Measurements from ENCODE around the gene MISFA.
"Not testable (repeated sequence)": the region's sequence is repeated elsewhere in the genome, so short reads cannot be mapped to it uniquely, and the experiment has no call there.

The MISFA gene

DNA sequence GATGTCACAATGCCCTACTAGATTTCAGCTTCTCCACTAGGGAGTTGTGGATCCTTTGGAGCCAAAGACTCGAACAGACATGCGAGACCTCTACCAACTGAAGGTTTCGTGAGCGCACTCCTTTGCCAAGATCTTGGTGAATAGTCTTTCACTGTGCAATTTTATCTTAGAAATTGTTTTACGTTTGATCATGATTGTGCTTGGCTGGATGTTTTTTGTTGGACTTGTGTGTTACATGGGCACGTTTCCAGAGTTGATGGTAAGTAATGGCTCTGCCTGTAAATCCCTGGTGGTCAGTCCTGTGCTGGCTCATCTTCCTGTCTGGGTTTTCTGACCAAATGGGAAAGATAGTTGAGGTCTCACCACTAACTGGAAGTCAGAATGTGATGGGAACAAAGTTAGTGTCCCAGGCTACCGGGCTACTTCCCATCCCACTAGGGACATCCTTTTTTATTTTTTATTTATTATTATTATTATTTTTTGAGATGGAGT is at the start of gene MISFA:
TSS of gene MISFA (plus strand) at position 51 of the 492 bp plus-strand sequence. CDS start at position 191, 140 bp downstream.
- H3K4me3 ChIP-seq (ENCODE audit: low read depth, low read length): no peak within 1 kb of the TSS

DNA sequence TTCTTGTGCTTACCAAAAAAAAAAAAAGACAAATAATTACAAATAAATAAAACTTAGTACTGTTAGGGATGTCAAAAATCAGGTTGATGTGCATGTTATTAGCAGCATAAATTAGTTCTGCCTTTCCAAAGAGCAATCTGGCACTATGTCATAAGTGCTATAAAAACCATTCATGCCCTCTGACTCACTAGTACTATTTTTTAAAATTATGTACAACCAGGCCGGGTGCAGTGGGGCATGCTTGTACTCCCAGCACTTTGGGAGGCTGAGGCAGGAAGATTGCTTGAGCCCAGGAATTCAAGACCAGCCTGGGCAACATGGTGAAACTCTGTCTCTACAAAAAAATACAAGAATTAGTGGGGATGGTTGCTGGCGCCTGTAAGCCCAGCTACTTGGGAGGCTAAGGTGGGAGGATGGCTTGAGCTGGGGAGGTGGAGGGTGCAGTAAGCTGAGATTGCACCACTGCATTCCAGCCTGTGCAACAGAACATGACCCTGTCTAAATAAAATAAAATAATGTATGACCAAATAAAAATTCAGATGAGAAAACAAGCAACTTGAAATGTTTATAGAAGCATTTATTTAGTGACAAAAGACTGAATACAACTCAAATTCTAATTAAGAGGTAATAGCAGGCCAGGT is 36.4 kb upstream of the MISFA start:
- H3K4me3 ChIP-seq (ENCODE audit: low read depth, low read length): no peak overlapping the region

DNA sequence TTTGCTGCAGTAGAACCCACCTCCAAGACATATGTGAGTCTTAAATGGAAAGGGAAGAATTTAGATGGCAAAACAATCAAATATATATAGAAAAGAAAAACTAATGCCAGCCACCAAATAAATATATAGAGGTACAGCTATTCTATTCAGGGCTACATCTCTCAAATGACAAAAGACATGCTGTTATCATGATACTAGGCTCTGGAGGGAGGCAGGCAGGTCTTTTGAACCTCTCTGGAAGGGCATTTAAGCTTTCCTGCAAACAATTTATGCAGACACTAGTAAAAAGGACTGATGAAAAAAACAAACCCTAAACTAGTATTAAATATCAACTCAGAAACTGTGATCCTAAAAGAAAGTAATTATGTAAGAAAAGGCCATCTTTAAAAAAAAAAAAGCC is 35.4 kb upstream of the MISFA start:
- H3K4me3 ChIP-seq (ENCODE audit: low read depth, low read length): no peak overlapping the region

DNA sequence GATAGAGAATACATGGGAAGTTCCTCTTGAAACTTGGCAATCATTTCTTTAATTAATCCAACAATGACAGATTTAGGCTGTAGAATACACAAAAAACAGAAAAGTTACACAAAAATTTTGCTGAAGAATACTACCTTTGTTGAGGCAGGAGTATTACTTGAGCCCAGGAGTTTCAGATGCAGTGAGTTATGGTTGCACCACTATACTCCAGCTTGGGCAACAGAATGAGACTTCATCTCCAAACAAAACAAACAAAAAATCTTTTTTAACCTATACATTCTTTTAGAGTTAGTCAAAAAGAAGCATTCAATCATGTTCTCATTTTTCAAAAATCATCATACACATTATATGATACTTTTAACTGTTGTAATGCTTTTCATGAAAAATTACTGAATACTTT is 33.2 kb upstream of the MISFA start:
- H3K4me3 ChIP-seq (ENCODE audit: low read depth, low read length): no peak overlapping the region

DNA sequence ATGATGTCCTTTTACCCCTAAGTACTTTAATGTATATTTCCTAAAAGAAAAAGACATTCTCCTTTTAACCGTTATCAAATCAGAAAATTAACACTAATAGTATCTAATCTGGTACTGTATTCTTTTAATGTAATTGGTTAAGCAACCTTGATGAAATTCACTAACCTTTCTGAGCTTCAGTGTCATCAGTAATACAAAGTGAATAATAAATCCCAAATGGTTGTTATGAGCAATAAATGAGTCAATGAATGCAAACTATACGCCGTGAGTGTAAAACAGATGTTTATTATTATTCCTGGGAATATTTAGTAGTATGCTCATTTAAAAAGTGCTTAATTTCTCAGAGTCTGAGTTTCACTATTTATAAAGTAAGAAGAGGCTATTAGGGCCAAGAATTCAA is 32.5 kb upstream of the MISFA start:
- no peak overlapping the region for H3K4me3 ChIP-seq (ENCODE audit: low read depth, low read length)

DNA sequence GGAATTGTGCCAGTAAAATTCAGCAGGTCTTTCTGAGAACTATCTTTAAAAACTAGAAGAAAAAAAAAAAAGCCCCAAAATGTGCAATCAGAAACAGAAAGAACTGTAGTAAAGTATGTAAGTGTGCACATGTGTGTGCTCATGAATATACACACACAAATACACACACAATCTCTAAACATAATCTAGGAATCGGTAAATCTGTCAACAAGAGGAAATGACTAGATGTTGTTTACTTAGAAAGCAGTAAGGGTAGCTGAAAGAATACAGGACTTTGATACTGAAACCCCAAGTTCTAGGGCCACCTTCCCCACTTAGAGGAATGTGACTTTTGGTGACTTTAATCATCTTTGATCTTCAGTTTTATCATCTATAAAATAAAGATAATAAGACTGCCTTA is 24.2 kb upstream of the MISFA start:
- H3K4me3 ChIP-seq (ENCODE audit: low read depth, low read length): no peak overlapping the region

DNA sequence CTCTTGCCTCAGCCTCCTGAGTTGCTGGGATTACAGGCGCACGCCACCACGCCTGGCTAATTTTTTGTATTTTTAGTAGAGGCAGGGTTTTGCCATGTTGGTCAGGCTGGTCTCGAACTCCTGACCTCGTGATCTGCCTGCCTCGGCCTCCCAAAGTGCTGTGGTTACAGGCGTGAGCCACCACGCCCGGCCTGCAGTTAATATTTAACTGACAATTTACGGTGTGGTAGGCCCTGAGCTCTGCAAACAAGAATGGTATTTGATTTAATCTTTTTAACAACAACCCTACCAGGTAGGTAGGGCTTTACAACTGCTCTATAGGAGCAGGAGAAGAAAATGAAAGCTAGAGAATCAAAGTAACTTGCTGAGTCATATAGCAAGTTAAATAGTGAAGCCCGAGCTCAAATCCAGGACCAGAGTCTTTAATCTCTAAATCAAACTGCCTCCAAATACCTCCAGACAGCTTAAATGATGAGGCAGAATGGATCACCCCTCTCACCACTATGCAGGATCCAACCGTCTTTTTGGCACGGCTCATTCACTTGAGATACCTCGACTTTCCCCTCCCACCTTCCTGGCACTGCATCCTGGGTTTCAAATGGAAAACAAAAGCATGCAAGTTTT is 20.5 kb upstream of the MISFA start:
- H3K4me3 ChIP-seq (ENCODE audit: low read depth, low read length): no peak overlapping the region

DNA sequence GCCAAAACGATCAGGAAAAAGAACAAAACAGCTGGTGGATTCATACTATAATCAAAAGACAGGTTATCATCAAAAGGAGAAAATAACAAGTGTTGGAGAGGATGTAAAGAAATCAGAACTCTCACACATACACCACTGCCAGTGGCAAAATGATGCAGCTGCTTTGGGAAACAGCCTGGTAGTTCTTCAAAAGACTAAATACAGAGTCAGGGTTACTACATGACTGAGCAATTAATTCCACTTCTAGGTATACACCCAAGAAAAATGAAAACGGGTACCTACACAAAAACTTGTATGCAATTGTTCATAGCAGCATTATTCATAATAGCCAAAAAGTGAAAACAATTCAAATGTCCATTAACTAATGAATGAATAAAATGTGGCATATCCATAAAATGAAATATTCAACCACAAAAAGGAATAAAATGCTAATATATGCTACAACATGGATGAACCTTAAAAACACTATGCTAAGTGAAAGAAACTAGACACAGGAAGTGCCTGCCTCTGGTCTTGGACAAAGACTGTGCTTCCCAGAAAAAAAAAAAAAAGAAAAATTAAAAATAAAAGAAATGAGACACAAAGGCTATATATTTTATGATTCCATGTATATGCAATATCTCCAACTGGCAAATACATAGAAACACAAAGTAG is 19.3 kb upstream of the MISFA start:
- no peak overlapping the region for H3K4me3 ChIP-seq (ENCODE audit: low read depth, low read length)

DNA sequence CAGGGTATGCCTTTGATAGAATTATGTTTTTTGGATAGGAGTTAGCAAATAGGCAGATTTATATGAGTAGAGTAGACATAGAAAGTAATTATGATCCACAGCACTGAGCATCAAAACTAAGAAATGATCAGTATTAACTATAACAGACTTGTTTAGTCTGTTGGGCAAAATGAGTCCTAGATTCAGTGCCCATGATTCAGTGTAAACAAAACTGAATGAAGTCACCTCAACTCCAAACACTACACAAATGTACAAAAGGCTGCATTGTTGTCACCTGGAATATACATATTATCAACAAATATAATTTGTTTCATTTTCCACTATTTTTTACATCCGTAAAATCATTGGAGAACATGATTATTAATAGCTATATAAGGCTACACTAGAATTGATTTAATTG is 17.8 kb upstream of the MISFA start:
- H3K4me3 ChIP-seq (ENCODE audit: low read depth, low read length): no peak overlapping the region

DNA sequence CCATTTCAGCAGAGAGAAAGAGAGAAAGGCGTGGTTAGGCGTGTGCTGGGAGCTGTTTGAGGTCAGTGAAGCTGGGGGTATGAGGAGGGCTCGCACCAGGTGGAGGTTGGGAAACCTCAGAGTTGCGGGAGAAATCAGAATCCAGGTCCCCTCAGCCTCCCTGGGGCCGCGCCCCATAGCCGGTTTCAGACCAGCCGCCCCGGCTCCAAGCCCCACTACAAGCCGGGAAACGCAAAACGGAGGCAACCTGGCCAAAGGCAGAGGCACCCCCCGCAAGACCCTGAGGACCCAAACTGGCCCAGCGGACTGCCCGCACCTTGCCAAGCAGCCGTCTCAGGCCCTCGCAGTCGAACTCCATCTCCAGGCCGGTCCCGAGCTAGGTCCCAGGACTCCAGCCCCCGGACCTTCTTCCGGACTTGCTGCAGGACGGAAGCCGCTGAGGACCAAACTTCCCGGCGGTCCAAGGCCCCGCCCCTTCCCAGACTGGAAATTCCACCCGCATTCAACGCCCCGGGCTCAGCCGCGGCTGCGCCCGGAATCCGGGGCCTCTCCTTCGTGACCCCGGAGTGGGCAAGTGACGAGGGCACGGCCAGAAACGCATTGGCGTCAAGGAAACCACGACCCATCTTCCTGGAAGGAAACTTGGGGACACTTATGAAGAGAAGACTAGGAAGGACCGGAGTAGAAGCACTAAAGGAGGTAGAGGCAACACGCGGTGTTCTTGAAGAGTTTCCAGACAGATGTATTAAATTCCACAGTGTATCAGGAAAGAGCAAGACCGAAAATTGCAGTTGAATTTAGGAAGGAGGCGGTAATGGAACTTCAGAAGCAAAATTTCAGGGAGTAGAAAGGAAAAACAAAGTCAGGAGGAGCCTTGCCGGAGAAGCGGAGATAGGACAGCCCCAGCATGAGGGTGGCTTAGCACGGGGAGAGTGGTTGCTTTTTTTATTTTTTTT is 11.0 kb upstream of the MISFA start, which contains the start of gene UEVLD:
TSS of gene UEVLD (minus strand) at position 438 of the 956 bp plus-strand sequence. CDS start at position 358, 80 bp downstream.
- H3K4me3 ChIP-seq (ENCODE audit: low read depth, low read length): peak within 1 kb of the TSS; percentile 70

DNA sequence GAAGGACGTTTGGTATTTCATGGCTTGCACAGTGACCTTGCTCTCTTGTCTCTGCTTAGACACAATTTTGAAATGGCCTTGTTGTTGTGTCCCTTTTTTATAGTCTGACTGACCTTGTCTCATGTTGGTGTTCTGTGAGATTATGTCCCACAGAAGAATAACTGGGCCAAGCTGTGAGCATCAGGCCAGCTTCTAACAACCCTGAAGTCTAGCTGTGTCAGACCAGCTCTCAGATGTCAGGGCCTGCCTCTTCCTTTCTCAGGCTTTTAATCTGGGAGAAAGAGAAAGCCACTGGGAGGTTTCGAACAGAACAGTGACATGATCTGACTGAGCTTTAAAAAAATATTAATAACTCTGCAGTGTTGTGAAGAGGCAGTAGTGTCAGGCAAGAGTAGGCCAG is 9.0 kb upstream of the MISFA start:
- no peak overlapping the region for H3K4me3 ChIP-seq (ENCODE audit: low read depth, low read length)

DNA sequence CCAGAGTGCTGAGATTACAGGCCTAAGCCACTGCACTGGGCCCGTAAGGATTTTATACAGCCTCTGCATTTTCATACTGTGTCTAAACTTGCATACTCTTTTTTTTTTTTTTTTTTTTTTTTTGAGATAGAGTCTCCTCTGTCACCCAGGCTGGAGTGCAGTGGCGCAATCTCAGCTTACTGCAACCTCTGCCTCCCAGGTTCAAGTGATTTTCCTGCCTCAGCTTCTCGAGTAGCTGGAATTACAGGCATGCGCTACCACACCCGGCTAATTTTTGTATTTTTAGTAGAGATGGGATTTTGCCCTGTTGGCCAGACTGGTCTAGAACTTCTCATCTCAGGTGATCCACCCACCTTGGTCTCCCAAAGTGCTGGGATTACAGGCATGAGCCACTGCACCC is 5.5 kb upstream of the MISFA start:
- not testable (repeated sequence) for H3K4me3 ChIP-seq (ENCODE audit: low read depth, low read length)

DNA sequence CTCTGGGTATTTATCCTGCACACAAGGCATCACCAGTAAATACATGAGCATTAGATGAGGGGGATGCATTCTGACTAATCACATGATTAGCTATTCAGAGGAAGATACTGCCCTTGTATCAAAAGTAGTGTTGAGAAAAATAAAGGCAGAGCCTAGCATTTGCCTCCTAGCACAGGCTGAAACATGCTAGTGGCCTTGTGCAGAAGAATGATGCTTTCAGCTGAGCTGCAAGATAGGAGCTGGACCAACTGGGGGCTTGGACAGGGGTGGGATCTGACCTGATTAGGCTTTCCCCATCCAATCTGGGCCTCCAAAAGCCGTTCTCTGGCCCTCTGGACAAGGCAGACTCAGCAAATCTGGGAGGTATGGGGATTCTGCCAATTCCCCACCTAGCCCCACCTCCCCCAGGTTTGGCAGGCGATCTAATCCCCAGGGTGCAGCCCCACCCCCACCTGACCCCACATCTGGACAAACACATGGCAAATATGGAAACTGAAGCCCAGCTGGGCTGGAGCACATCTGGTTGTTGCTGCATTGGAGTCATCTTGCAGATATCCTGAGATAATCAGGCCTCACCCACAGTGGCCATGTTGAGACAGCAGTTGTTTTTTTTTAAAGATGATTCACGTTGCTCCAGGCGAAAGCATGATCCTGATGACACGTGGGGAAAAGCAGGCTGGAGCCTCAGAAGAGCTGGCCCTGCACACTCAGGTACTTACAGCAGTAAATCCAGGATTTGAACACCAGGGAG is 4.4 kb upstream of the MISFA start:
- H3K4me3 ChIP-seq (ENCODE audit: low read depth, low read length): no peak overlapping the region

DNA sequence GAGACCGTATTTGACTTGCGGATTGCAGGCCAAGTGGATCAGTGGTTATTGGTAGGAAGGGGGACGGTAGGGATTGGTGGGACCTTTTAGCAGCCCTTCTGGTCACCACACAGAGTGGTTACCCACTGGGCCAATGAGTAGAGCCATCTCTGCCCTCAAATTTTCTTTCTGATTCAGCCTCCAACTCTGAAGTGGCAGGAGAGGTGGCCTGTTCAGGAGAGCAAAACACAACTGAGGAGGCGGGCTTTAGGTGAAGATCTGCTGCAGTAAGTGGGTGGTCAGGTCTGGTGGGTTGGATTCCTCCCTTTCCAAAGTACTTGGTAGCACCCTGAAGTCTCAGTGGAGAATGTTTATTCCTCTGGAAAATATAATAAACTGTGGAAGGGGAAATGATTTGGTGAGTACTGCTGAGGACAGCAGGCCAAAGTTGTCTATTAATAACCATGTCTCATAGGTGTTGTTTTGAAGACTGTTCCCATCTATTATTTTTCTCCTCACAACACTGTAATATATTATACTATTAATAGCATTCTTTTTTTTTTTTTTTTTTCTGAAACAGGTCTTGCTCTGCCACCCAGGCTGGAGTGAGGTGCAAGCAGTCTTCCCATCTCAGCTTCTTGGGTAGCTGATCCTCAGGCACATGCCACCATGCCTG is 1.5 kb downstream of the MISFA start:
- H3K4me3 ChIP-seq (ENCODE audit: low read depth, low read length): no peak overlapping the region

DNA sequence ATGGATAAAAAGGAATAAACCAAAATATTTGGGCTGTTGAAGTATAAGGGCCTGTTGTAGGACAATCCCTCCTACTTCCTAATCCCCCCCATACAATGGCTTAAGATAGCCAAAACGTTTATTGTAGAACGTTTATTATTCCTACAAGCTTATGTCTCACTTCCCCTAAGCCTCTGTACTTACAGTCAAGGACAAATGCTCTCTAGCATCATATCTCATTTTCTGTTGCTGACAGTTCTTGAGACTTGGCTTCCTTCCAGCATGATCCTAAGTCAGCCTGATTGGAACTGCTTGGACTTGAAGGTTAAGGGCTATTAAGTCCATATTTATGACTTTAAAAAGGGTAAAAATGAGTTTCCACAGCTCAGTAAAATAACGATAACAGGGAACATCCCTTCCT is 8.8 kb downstream of the MISFA start:
- no peak overlapping the region for H3K4me3 ChIP-seq (ENCODE audit: low read depth, low read length)

DNA sequence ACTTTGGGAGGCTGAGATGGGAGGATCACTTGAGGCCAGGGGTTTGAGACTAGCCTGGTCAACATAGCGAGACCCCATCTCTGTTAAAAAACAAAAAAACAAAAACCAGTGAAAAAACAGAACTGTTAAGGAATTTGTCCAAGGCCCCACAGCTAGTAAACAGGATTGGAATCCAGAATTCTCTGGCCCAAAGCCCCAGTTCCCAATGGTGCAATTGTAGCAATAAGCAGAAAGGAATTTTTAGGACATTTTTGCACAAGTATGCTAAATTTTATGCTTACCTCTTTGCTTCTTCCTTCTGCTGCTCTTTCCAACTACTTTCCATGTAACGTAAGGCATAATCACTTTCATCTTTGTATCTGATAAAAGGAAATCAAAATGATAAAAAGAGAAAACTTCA is 11.6 kb downstream of the MISFA start:
- H3K4me3 ChIP-seq (ENCODE audit: low read depth, low read length): no peak overlapping the region

DNA sequence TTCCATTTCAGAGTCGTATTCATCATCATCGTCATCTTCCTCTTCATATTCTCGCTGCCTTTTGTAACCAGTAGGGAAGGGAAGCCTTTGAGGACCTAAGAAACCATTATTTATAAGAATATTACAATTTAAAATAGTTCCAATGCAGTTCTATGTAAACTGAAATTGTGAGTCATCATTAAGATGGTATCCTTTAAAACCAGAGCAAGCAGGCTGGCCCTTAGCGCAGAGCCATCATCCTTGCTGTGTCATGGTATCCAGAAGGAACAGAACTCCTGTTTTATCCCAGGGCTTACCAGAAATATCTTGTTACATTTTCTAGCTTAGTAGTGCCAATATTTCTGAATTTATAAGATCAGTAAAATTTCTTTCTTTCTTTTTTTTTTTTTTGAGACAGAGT is 12.8 kb downstream of the MISFA start:
- H3K4me3 ChIP-seq (ENCODE audit: low read depth, low read length): no peak overlapping the region

DNA sequence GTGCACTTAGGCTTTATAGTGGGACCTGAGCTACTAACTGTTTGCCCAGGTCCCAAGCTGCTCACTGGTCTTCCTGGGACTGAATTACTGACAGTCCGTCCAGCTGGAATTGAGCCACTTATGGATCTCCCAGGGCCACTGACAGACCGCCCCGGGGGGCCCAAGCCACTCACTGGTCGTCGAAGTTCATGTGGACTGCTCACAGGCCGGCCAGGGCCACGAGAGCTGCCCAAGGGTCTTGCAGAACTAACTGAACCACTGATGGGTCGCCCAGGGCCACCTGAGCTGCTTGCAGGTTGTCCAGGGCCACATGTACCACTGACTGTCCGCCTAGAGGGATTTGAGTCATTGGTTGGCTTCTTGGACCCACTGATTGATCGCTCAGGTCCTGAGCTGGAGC is 15.1 kb downstream of the MISFA start:
- no peak overlapping the region for H3K4me3 ChIP-seq (ENCODE audit: low read depth, low read length)

DNA sequence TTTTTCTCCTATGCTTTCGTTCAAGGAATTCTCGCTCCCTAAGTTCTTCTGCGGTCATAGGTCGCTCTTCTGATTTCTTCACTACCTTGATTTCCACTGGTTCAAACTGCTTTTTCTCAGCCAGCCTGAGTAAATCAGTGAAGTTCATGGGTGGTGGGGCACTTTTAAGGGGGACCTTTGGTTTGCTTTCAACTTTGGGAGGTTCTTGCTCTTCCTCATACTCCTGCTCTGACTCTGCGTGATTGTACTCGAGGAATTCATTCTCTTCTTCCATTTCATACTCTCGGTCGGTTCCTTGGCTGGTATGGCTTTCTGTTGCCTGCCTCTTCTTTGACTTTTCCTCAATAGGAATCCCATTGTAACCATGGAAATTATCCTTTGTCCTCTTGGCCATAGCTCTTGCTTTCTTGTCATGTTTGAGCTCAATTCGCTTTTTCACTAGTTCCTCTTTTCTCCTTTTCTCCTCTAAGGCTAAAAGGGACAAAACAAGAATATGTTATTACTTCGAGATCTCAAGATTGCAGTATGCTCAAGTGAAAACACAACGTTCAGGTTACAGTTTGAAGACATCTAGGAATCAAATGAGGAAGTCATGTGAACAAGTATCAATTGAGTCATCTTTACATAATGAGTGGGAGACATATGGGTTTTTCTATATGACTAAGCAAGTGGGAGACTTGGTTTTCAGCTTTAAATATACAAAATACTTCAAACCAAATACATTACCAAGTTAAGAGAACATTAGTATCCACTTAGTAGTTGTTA is 16.2 kb downstream of the MISFA start:
- H3K4me3 ChIP-seq (ENCODE audit: low read depth, low read length): no peak overlapping the region
